ENCODE measurements around the gene PIP4K2C.
"Not testable (repeated sequence)": the region's sequence is repeated elsewhere in the genome, so short reads cannot be mapped to it uniquely, and the experiment has no call there.

PIP4K2C gene

DNA sequence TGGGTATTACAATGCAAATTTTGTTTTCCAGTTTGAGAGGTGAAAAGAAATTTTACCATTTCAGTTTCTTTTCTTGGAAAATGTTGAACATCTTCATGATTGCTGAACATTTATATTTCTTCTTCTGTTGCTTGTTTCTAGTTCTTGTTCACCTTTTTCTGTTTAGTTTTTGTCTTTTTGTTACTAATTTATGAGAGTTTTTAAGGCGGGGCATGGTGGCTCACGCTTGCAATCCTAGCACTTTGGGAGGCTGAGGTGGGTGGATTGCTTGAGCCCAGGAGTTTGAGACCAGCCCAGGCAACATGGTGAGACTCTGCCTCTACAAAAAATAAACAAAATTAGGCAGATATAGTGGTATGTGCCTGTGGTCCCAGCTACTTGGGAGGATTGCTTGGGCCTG is 30.5 kb upstream of the PIP4K2C start:
- no peak for DNase-seq

GRCh38 chr12:57561117-57561516 is 29.9 kb upstream of the PIP4K2C start:
- not testable (repeated sequence) for DNase-seq

DNA sequence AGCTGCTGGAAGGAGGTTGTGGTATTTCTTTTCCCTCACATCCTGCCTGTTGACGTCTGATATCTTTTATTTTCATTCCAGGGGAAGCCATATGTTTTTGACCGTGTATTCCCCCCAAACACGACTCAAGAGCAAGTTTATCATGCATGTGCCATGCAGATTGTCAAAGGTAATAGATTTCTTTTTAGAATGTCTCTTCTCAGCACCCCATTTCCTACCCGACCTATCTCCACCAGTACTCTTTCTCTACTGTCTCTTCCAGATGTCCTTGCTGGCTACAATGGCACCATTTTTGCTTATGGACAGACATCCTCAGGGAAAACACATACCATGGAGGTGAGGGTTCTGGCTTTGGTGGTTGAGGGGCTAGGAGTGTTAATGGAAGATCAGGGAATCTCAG is 27.6 kb upstream of the PIP4K2C start:
- DNase-seq, result no peak

DNA sequence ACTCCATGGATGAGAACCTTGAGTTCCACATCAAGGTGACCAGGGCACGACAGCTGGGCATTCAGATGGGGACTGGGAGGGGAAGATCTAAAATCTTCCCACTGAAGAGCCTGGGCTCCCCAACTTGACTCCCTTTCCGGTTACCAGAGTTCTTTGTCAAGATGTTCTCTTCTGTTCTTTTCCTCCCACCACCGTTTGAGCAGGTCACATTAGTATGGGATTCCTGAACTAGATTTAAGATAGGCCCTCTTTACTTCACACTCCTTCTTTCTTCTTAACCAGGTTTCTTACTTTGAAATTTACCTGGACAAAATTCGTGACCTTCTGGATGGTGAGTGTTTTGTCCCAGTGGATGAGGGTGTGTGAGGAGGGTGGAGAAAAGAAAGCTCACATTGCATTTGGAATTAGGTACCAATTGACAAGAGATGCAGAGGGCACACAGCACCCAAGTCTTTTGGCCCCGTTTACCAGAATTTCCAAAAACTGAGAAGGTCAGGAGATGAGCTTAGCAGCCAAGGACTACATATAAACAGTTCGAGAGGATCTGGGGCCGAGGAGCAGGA is 26.7 kb upstream of the PIP4K2C start:
- DNase-seq, result no peak

DNA sequence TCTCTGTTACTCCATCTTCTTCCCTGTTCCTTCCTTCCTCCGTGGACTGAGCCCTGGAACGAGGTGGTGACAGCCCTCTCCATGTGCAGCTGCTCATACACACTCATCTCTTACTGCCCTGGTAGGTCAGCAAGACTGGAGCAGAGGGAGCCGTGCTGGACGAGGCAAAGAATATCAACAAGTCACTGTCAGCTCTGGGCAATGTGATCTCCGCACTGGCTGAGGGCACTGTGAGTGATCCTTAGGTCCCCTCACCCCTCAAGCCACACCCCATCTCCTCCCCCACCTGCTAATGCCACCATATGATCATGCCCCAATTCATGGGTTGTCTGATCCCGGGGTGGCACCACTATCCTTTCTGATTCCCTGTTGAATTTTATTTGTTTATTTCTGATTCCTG is 22.2 kb upstream of the PIP4K2C start:
- no peak for DNase-seq

DNA sequence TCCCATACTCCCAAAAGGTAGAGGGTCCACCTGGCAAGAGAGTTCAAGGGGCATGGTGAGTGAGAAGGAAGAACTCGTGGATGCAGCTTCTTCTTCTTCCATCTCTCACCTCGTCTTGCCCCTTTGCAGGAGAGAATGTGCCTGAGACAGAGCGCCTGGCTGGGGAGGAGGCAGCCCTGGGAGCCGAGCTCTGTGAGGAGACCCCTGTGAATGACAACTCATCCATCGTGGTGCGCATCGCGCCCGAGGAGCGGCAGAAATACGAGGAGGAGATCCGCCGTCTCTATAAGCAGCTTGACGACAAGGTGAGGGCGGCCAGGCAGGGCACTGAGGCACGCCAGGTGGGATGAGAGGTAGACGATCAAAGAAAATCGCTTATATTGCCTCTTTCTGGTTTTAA is 21.1 kb upstream of the PIP4K2C start:
- no peak for DNase-seq

DNA sequence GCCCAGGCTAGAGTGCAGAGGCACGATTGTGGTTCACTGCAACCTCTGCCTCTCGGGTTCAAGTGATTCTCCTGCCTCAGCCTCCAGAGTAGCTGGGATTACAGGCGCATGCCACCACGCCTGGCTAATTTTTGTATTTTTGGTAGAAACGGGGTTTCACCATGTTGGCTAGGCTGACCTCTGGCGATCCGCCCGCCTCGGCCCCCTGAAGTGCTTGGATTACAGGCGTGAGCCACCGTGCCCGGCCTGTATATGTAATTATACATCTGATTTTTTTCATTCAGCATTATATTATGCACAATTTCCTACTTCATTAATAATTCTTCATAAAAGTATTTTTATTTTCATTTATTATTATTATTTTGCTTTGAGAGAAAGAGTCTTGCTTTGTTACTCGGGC is 20.6 kb upstream of the PIP4K2C start:
- not testable (repeated sequence) for DNase-seq

DNA sequence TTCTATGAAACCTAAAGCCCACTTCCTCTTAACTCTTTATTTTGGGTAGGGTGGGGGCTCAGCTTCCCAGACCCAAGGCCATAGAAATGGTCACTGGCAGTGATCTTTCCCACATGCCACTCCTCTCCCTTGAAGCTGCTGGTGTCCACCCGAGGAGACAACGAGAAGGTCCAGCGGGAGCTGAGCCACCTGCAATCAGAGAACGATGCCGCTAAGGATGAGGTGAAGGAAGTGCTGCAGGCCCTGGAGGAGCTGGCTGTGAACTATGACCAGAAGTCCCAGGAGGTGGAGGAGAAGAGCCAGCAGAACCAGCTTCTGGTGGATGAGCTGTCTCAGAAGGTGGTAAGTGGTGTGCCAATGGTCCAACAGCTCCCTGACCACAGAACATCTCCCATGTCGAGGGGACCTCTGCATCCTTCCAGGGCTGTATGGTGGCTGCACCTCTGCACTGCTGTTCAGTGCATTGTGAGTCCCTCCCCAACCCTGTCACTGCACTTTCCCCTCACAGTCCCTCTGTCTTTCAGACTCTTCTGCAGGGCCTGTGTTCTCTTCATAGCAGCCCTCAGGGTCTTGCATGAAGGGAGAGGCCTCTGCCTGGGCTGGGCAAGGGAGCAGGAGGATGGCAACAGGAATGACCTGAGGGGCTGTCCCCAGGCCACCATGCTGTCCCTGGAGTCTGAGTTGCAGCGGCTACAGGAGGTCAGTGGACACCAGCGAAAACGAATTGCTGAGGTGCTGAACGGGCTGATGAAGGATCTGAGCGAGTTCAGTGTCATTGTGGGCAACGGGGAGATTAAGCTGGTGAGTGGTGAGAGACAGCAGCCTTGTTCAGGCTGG is 18.8 kb upstream of the PIP4K2C start:
- no peak for DNase-seq

- no peak for DNase-seq
Measured at GRCh38 chr12:57574795-57575194, 16.2 kb upstream of the PIP4K2C start.

DNA sequence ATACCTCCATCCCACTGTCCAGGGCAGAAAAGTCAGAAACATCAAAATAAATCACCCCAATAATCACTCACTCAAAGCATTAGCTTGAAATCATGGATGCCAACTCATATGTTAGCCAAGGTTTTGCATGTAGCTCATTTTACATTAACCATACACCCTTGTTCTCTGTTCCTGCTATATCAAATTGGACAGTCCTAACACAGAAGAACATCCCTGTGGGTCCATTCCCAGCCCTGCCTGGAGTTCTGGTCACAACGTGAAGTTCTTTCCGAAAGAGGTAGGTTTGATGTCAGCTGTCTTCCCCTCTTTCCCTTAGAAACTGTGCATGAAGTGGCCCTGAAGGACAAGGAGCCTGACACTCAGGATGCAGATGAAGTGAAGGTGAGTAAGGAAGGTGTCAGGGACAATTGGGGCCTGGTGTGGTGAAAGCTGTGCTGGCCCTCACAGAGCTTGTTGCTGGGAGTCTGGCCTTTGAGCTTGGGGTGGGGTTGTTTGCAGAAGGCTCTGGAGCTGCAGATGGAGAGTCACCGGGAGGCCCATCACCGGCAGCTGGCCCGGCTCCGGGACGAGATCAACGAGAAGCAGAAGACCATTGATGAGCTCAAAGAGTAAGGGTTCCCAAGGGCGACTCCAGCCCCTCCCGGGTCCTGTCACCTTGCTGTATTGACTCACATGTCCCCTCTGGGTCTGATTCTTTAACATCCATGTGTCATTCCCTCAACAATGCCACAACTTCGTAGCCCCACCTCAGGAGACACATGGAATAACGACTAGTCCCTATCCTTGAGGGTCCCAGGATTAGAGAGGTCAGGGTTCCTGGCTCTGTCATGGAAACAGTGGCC is 15.0 kb upstream of the PIP4K2C start:
- no peak for DNase-seq

DNA sequence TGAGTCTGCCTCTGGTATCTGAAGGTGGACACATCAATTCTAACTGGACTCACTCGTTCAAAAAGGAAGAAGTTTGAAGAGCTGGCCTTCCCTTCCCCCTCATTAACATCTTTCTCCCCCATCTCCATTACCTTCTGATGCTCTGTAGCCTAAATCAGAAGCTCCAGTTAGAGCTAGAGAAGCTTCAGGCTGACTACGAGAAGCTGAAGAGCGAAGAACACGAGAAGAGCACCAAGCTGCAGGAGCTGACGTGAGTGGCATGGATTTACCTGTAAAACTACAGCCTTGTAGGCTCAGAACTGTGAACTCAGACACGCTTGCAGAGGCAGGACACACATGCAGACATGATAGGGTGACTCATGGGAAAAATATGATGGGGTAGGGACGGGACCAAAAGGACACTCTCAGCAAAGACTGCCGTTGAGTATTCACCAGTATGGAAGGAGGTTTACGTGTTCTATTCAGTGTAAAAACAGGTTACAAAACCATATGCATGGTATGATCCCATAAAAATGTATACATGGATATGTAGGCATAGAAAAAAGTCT is 14.3 kb upstream of the PIP4K2C start:
- DNase-seq, result no peak

GRCh38 chr12:57577981-57578758 is 12.8 kb upstream of the PIP4K2C start:
- no peak for DNase-seq

GRCh38 chr12:57579011-57579410 is 12.0 kb upstream of the PIP4K2C start:
- DNase-seq, result no peak

GRCh38 chr12:57579677-57580465 is 11.1 kb upstream of the PIP4K2C start:
- DNase-seq, result no peak

DNA sequence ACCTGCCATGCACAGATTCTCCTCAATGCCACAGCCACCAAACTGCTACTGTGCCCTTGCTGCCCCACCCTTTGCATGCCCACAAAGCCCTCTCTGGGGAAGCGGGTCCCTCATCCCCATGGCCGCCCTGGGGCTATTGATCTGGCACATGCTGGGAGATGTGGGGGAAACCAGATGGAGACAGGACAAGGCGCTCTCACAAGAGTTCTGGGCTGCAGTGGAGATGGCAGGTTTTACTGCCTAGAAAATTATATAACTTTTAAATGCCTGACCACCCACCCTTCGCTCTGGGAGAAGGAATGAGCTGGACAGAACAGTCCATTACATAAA is 10.6 kb upstream of the PIP4K2C start:
- DNase-seq, result no peak

DNA sequence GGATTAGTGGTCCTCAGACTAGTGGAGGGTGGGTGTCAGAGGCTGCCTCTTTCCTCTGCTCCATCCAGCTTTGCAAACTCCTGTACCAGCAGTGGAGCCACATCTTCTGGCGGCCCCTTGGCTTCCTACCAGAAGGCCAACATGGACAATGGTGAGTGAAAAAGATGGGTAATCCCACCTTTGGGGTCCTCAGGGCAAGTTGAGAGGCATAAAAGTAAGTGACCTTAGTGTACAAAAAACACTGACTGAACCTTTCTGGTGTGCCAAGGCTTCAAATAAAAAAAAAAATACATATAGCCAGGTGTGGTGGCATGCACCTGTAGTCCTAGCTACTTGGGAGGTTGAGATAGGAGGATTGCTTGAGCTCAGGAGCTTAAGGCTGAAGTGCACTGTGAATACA is 9.2 kb upstream of the PIP4K2C start:
- no peak for DNase-seq

DNA sequence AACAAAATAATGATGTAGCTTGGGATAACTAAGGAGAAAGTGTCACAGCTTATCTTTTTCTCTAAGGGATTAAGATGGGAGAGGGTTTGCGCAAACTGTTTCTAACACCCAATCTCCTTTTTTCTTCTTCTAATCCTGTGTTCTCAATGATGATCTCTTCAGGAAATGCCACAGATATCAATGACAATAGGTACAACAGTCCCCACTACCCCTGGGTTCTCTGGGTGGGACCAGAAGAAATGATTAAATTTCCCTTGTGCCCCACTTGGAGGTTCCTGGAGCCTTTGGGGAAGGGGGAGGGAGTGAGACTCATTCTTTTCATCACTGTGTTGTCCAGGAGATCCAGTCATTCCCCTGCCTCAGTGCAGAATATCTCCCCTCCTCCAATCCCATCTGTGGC is 8.6 kb upstream of the PIP4K2C start:
- no peak for DNase-seq

DNA sequence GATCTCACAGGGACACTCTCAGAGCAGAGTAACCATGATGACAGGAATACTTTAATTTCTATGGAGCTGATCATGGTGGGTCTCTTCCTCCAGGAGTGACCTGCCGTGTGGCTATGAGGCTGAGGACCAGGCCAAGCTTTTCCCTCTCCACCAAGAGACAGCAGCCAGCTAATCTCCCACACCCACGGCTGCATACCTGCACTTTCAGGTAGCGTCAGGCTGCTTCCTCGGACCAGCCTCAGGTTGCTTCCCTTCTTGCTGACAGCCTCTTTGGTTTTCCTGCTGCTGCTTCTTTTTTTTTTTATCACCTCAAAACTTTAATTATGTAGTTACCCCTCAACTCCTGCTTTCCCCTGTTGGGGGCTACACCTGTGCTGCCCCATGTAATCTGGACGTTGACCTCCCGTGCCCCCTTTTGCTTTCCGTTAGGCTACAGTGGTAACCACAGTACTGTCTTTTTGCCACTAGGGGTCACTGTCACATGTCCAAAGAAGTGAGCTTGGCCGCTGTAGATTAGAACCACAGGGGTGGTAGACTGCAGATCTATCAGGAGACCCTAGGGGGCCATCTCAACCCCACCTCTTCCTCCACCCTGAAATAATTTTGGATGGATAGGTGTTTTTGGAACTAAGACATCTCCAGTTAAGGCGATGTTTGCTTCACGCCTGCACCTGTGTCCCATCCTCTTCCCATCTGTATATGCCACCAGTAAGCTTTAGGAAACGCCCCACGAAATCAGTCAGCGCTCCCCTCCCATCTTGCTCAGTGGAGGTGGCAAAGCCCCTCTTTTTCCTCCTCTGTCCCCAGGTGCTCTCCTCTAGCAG is 7.8 kb upstream of the PIP4K2C start:
- DNase-seq, result peak; percentile 79

DNA sequence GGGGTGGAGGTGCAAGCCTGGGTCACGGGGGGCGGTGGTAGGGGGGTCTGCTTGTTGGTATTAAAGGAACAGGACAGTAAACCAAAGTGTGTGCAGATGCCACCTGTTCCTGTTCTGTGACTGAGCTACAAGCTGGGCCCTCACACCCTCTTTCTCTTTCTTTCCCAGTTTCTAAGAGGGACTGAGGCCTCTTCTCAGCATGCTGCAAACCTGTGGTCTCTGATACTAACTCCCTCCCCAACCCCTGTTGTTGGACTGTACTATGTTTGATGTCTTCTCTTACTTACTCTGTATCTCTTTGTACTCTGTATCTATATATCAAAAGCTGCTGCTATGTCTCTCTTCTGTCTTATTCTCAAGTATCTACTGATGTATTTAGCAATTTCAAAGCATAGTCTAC is 6.9 kb upstream of the PIP4K2C start:
- DNase-seq, result no peak

DNA sequence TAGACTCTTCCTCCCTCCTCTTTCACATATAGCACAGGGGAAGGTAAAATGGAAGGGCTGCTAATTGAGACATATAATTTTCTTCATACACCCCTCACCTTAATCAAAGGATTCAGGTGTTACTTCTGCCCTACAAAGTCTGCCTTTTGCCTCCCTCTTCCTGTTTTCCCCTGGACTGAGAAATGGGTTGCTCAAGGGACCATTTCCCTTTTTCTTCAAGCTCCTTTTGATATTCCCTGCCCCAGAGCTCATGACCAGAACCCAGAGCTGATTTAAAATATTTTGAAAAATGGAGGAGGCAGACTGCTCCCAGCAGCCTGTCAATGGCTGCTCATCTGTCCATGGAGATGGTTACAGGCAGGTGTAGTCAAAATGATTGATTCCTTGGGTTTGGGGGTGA is 6.3 kb upstream of the PIP4K2C start:
- no peak for DNase-seq

DNA sequence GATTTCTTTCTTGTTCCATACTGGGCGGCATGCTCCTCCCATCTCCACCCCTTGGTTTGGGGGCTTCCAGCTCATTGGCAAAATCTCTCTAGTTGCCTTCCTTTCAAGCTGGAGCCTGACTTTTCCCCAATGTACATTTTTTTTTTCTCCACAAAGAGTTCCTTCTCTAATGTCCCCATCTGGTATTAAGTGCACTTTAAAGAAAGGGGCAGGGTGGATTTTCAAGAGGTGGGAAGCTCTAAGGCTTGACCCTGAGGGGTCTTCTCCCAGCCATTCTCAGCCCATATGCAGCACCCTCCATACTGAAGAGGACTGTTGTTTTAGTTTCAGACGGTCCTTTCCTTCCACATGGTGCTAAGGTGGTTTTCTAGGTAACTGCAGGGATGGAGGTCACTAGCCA is 5.8 kb upstream of the PIP4K2C start:
- DNase-seq, result no peak
